WTC11 (cell line): ENCODE data around the gene LGALS3. TPM values are rescaled to one million over a fixed set of nuclear protein-coding genes. Genes with fewer than 3 reads are reported as not detected.

ENCODE experiments used
- ATAC-seq: fragments of 200-7000 bp; cut with Tn5 transposase; 2 replicates; pipeline ENCODE4 v1.10.0; 2021; ENCODE audit warnings: mild to moderate bottlenecking, moderate library complexity
- CTCF ChIA-PET: fragments of 300-600 bp; sonication (Branson Sonifier 250); formaldehyde crosslinking; loops from one replicate; lab custom pipeline; 2021; ENCODE audit warnings: antibody characterized with exemption; lab: Charles Lee
- POLR2A ChIA-PET: fragments of 350-600 bp; sonication (Branson Sonifier 250); formaldehyde crosslinking; loops from one replicate; lab custom pipeline; 2021; ENCODE audit warnings: antibody characterized with exemption; lab: Charles Lee
- DNase-seq: peaks from one replicate; pipeline ENCODE4 v3.0.0; 2021; ENCODE audit warnings: low spot score
- H3K27ac Mint-ChIP-seq: 2 replicates; pipeline ENCODE4 v1.8.0; 2021; ENCODE audit warnings: mixed read lengths
- H3K27me3 Mint-ChIP-seq: 2 replicates; pipeline ENCODE4 v1.8.0; 2021; ENCODE audit warnings: low read depth, mild to moderate bottlenecking, moderate library complexity, mixed read lengths
- H3K36me3 Mint-ChIP-seq: 2 replicates; pipeline ENCODE4 v1.8.0; 2021; ENCODE audit warnings: mixed read lengths
- H3K4me1 Mint-ChIP-seq: 2 replicates; pipeline ENCODE4 v1.8.0; 2022; ENCODE audit warnings: mixed read lengths
- H3K4me3 Mint-ChIP-seq: 2 replicates; pipeline ENCODE4 v1.8.0; 2021; ENCODE audit warnings: mild to moderate bottlenecking, moderate library complexity, mixed read lengths
- H3K9me3 Mint-ChIP-seq: 2 replicates; pipeline ENCODE4 v1.8.0; 2021; ENCODE audit warnings: mixed read lengths
- CREB1 ChIP-seq: sonication (generic); formaldehyde crosslinking; IDR thresholded peaks from 2 replicates; pipeline ENCODE4 v1.8.0; 2023; ENCODE audit warnings: mild to moderate bottlenecking, missing genetic modification reagents
- CREM ChIP-seq: sonication (generic); formaldehyde crosslinking; IDR thresholded peaks from 2 replicates; pipeline ENCODE4 v1.8.1; 2022; ENCODE audit warnings: mild to moderate bottlenecking, missing genetic modification reagents, moderate library complexity
- ETV6 ChIP-seq: sonication (generic); formaldehyde crosslinking; IDR thresholded peaks from 2 replicates; pipeline ENCODE4 v1.8.1; 2022; ENCODE audit warnings: mild to moderate bottlenecking, missing genetic modification reagents
- FOXK1 ChIP-seq: sonication (generic); formaldehyde crosslinking; IDR thresholded peaks from 2 replicates; pipeline ENCODE4 v1.8.0; 2022; ENCODE audit warnings: mild to moderate bottlenecking, moderate library complexity, missing genetic modification reagents
- FOXP1 ChIP-seq: sonication (generic); formaldehyde crosslinking; IDR thresholded peaks from 2 replicates; pipeline ENCODE4 v1.8.0; 2022; ENCODE audit warnings: missing genetic modification reagents, mild to moderate bottlenecking, moderate library complexity, borderline replicate concordance
- GTF2I ChIP-seq: fragments of 250-450 bp; sonication (Bioruptor Pico); conservative IDR thresholded peaks from 2 replicates; pipeline ENCODE4 v1.4.0; 2021; ENCODE audit warnings: mild to moderate bottlenecking
- TEAD1 ChIP-seq: sonication (generic); formaldehyde crosslinking; IDR thresholded peaks from 2 replicates; pipeline ENCODE4 v1.8.0; 2022; ENCODE audit warnings: mild to moderate bottlenecking, missing genetic modification reagents
- TEAD4 ChIP-seq: sonication (generic); formaldehyde crosslinking; IDR thresholded peaks from 2 replicates; pipeline ENCODE4 v1.8.0; 2022; ENCODE audit warnings: mild to moderate bottlenecking, missing genetic modification reagents
- ZBTB21 ChIP-seq: sonication (generic); formaldehyde crosslinking; IDR thresholded peaks from 2 replicates; pipeline ENCODE4 v1.8.1; 2023; ENCODE audit warnings: mild to moderate bottlenecking, missing genetic modification reagents, borderline replicate concordance
- ZNF121 ChIP-seq: sonication (generic); formaldehyde crosslinking; IDR thresholded peaks from 2 replicates; pipeline ENCODE4 v1.8.0; 2023; ENCODE audit warnings: missing genetic modification reagents
- ZNF317 ChIP-seq: sonication (generic); formaldehyde crosslinking; IDR thresholded peaks from 2 replicates; pipeline ENCODE4 v1.8.1; 2023; ENCODE audit warnings: low read depth, mild to moderate bottlenecking, moderate library complexity, missing genetic modification reagents, borderline replicate concordance
- ZNF423 ChIP-seq: fragments of 250-450 bp; sonication (Bioruptor Pico); IDR thresholded peaks from 2 replicates; pipeline ENCODE4 v2.1.2; 2022; ENCODE audit warnings: mild to moderate bottlenecking, moderate library complexity
- total RNA-seq: library from RNA; stranded (reverse); gene quantifications from 3 replicates; pipeline ENCODE4 v1.2.3, GENCODE V29; 2021
- TF ChIP-seq, protein P1 (sequence below): fragments of 250-450 bp; sonication (Bioruptor Pico); IDR thresholded peaks from 2 replicates; pipeline ENCODE4 v2.1.2; 2022; ENCODE audit warnings: mild to moderate bottlenecking, moderate library complexity
- TF ChIP-seq, protein P2 (sequence below): sonication (generic); formaldehyde crosslinking; IDR thresholded peaks from 2 replicates; pipeline ENCODE4 v1.8.0; 2023; ENCODE audit warnings: missing genetic modification reagents
- TF ChIP-seq, protein P3 (sequence below): sonication (generic); formaldehyde crosslinking; IDR thresholded peaks from 2 replicates; pipeline ENCODE4 v1.8.1; 2022; ENCODE audit warnings: missing genetic modification reagents, borderline replicate concordance
- TF ChIP-seq, protein P4 (sequence below): sonication (generic); formaldehyde crosslinking; IDR thresholded peaks from 2 replicates; pipeline ENCODE4 v1.8.0; 2022; ENCODE audit warnings: mild to moderate bottlenecking, missing genetic modification reagents
- TF ChIP-seq, protein P5 (sequence below): sonication (generic); formaldehyde crosslinking; IDR thresholded peaks from 2 replicates; pipeline ENCODE4 v1.8.0; 2022; ENCODE audit warnings: mild to moderate bottlenecking, missing genetic modification reagents

LGALS3 gene
- total RNA-seq, 1 experiment from 2014 or later: 5.8 TPM

DNA sequence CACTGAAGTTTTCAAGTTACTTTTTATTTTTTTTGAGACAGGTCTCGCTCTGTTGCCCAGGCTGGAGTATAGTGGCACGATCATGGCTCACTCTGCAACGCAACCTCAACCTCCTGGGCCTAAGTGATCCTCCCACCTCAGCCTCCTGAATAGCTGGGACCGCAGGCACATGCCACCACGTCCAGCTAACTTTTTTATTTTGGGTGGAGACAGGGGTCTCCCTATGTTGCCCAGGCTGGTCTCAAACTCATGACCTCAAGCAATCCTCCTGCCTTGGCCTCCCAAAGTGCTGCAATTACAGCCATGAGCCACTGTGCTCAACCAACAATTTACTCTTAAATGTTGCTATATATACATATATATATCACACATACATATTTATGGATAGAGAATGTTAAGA, 27.4 kb upstream of the LGALS3 start (continued):
- no peak for TF ChIP-seq FOXP1 (CRISPR knock-in tag)
- TF ChIP-seq, protein P1, sequence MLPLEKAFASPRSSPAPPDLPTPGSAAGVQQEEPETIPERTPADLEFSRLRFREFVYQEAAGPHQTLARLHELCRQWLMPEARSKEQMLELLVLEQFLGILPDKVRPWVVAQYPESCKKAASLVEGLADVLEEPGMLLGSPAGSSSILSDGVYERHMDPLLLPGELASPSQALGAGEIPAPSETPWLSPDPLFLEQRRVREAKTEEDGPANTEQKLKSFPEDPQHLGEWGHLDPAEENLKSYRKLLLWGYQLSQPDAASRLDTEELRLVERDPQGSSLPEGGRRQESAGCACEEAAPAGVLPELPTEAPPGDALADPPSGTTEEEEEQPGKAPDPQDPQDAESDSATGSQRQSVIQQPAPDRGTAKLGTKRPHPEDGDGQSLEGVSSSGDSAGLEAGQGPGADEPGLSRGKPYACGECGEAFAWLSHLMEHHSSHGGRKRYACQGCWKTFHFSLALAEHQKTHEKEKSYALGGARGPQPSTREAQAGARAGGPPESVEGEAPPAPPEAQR (CRISPR knock-in tag): no peak
- TF ChIP-seq ZBTB21 (CRISPR knock-in tag): no peak
- TF ChIP-seq GTF2I (CRISPR knock-in tag): 0 out of 2 replicates have a peak, but pooled peaks have one; percentile 52
- TF ChIP-seq TEAD4 (CRISPR knock-in tag): no peak
- TF ChIP-seq CREM: no peak
- TF ChIP-seq, protein P2, sequence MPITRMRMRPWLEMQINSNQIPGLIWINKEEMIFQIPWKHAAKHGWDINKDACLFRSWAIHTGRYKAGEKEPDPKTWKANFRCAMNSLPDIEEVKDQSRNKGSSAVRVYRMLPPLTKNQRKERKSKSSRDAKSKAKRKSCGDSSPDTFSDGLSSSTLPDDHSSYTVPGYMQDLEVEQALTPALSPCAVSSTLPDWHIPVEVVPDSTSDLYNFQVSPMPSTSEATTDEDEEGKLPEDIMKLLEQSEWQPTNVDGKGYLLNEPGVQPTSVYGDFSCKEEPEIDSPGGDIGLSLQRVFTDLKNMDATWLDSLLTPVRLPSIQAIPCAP (CRISPR knock-in tag): no peak
- TF ChIP-seq, protein P3, sequence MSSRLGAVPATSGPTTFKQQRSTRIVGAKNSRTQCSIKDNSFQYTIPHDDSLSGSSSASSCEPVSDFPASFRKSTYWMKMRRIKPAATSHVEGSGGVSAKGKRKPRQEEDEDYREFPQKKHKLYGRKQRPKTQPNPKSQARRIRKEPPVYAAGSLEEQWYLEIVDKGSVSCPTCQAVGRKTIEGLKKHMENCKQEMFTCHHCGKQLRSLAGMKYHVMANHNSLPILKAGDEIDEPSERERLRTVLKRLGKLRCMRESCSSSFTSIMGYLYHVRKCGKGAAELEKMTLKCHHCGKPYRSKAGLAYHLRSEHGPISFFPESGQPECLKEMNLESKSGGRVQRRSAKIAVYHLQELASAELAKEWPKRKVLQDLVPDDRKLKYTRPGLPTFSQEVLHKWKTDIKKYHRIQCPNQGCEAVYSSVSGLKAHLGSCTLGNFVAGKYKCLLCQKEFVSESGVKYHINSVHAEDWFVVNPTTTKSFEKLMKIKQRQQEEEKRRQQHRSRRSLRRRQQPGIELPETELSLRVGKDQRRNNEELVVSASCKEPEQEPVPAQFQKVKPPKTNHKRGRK (CRISPR knock-in tag): no peak

DNA sequence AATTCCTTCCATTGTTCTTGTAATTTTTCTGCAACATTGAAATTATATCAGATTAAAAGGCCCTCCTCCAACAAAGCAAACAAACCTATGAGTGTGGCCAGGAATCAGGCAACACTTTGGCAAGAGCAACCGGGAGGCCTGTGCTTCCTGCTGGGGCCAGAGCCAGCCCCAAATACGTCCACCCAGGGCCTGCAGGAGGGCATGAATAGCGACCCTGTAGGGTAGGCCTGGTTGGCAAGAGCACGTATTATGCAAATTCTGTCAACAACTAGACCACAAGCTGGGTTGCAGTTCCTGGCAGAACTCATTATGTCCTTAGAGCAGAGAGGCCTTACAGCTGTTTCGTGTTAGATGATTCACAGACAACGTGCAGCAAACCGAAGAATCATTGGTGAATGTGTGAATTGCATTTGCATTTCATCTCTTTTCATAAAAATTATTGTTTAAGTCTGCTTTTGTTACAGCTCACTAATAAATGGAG, 26.9 kb upstream of the LGALS3 start:
- H3K27me3 Mint-ChIP-seq: no peaks in the 10 kb centered on the region; the same call in 1 of the 2 replicates
- H3K4me3 Mint-ChIP-seq: no peak overlapping the region
- ChIA-PET CTCF (interaction anchor here (0.5 to 1.8 kb wide), 7 partner anchors 8 to 50 kb away, joined by 3 to 12 read pairs (median 4); partner anchors contain the start of genes LGALS3 and MAPK1IP1L), POLR2A (interaction anchor here (1.1 to 1.4 kb wide), 2 partner anchors 17 to 75 kb away, joined by 3 to 4 read pairs; partner anchors contain the start of genes SOCS4 and WDHD1)
- H3K9me3 Mint-ChIP-seq: no peaks in the 10 kb centered on the region
- ATAC-seq (peak; percentile 57), DNase-seq (no peak)
- peak overlapping the region; percentile 93 for H3K27ac Mint-ChIP-seq
- no peak for TF ChIP-seq ZNF121 (CRISPR knock-in tag)
- TF ChIP-seq TEAD1 (CRISPR knock-in tag): peak; percentile 53; the same call in 1 of the 2 replicates
- 0 out of 2 replicates have a peak, but pooled peaks have one; percentile 18 for TF ChIP-seq ETV6 (CRISPR knock-in tag)
- no peak for TF ChIP-seq CREB1 (CRISPR knock-in tag)
- TF ChIP-seq, protein P4, sequence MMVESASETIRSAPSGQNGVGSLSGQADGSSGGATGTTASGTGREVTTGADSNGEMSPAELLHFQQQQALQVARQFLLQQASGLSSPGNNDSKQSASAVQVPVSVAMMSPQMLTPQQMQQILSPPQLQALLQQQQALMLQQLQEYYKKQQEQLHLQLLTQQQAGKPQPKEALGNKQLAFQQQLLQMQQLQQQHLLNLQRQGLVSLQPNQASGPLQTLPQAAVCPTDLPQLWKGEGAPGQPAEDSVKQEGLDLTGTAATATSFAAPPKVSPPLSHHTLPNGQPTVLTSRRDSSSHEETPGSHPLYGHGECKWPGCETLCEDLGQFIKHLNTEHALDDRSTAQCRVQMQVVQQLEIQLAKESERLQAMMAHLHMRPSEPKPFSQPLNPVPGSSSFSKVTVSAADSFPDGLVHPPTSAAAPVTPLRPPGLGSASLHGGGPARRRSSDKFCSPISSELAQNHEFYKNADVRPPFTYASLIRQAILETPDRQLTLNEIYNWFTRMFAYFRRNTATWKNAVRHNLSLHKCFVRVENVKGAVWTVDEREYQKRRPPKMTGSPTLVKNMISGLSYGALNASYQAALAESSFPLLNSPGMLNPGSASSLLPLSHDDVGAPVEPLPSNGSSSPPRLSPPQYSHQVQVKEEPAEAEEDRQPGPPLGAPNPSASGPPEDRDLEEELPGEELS (CRISPR knock-in tag): peak; percentile 91
- TF ChIP-seq, protein P5, sequence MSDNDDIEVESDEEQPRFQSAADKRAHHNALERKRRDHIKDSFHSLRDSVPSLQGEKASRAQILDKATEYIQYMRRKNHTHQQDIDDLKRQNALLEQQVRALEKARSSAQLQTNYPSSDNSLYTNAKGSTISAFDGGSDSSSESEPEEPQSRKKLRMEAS (CRISPR knock-in tag): 0 out of 2 replicates have a peak, but pooled peaks have one; percentile 11
- peak; percentile 67; the same call in 1 of the 2 replicates for TF ChIP-seq FOXK1 (CRISPR knock-in tag)
- no peak for TF ChIP-seq ZNF317 (CRISPR knock-in tag)
- peak; percentile 75; the same call in 1 of the 2 replicates for TF ChIP-seq ZNF423
- no peaks in the 10 kb centered on the region for H3K36me3 Mint-ChIP-seq
- peaks cover 28% of the 10 kb centered on the region for H3K4me1 Mint-ChIP-seq
